PC-9 (cell line): Measurements from ENCODE around the gene TTLL7. TPM values are rescaled to one million over a fixed set of nuclear protein-coding genes. Genes with fewer than 3 reads are reported as not detected.

Experiments
- BruUV-seq: library from RNA; stranded (reverse); fragments of 400-500 nt; replicated peaks from 2 replicates; lab custom pipeline; 2021; lab: Mats Ljungman, UMichigan
- CTCF ChIA-PET: fragments of 300-600 bp; sonication (Branson Sonifier 250); formaldehyde crosslinking; loops from one replicate; lab custom pipeline; 2022; ENCODE audit warnings: antibody characterized with exemption; lab: Charles Lee
- POLR2A ChIA-PET: fragments of 300-600 bp; sonication (Branson Sonifier 250); formaldehyde crosslinking; loops from one replicate; lab custom pipeline; 2022; ENCODE audit warnings: antibody characterized with exemption; ENCODE audit not compliant: unreplicated experiment; lab: Charles Lee
- DNase-seq, 2 experiments: peaks; one replicate each; pipeline versions ENCODE4 v3.0.0 to v3.0.0-alpha.2; 2015 to 2022; ENCODE audit warnings: mixed read lengths in 1 of 2
- H2AFZ ChIP-seq: fragments of 200-600 bp; sonication (generic); 2 replicates; pipeline ENCODE4 v1.8.1; 2017; ENCODE audit warnings: antibody characterized with exemption
- H3F3A ChIP-seq: fragments of 200-600 bp; sonication (generic); 2 replicates; pipeline ENCODE4 v1.8.1; 2017; ENCODE audit warnings: antibody characterized with exemption, mild to moderate bottlenecking, low read depth; ENCODE audit not compliant: insufficient read depth
- H3K27ac ChIP-seq: fragments of 200-600 bp; sonication (generic); 2 replicates; pipeline ENCODE4 v1.6.1; 2016; ENCODE audit warnings: mixed run types
- H3K27me3 ChIP-seq: fragments of 200-600 bp; sonication (generic); 2 replicates; pipeline ENCODE4 v1.6.1; 2016; ENCODE audit warnings: low read depth, mixed run types; ENCODE audit not compliant: insufficient read depth
- H3K36me3 ChIP-seq: fragments of 200-600 bp; sonication (generic); 2 replicates; pipeline ENCODE4 v1.6.1; 2016; ENCODE audit warnings: low read depth, mixed run types
- H3K4me1 ChIP-seq: fragments of 200-600 bp; sonication (generic); replicated peaks from 2 replicates; pipeline ENCODE4 v1.6.1; 2016; ENCODE audit warnings: mixed run types; ENCODE audit not compliant: insufficient read depth
- H3K4me2 ChIP-seq: fragments of 200-600 bp; sonication (generic); 2 replicates; pipeline ENCODE4 v1.6.1; 2017; ENCODE audit warnings: mixed run types
- H3K4me3 ChIP-seq: fragments of 200-600 bp; sonication (generic); 2 replicates; pipeline ENCODE4 v1.6.1; 2016; ENCODE audit warnings: mixed run types
- H3K79me2 ChIP-seq: fragments of 200-600 bp; sonication (generic); 2 replicates; pipeline ENCODE4 v1.6.1; 2017; ENCODE audit warnings: low read depth, mixed run types
- H3K9me2 ChIP-seq: fragments of 200-600 bp; sonication (generic); 2 replicates; pipeline ENCODE4 v1.8.1; 2017; ENCODE audit warnings: mild to moderate bottlenecking; ENCODE audit not compliant: insufficient read depth
- H3K9me3 ChIP-seq: fragments of 200-600 bp; sonication (generic); 2 replicates; pipeline ENCODE4 v1.8.1; 2016; ENCODE audit warnings: low read depth; ENCODE audit not compliant: insufficient read depth
- H4K20me1 ChIP-seq: fragments of 200-600 bp; sonication (generic); 2 replicates; pipeline ENCODE4 v1.8.1; 2017; ENCODE audit not compliant: insufficient read depth
- EZH2 ChIP-seq: fragments of 200-600 bp; sonication (generic); IDR thresholded peaks from 2 replicates; pipeline ENCODE4 v1.8.0; 2017; ENCODE audit warnings: antibody characterized with exemption, low read depth
- intact Hi-C: fragments of 100-400 bp; cut with micrococcal nuclease; formaldehyde crosslinking; loops from one replicate; pipeline ENCODE4 v1.10.0; 2022; ENCODE audit not compliant: unreplicated experiment
- total RNA-seq: library from RNA; stranded (reverse); gene quantifications from 2 replicates; pipeline ENCODE4 v1.2.3, GENCODE V29; 2021
- TF ChIP-seq, protein P1 (sequence below): fragments of 200-600 bp; sonication (generic); conservative IDR thresholded peaks from 2 replicates; pipeline ENCODE4 v1.6.1; 2017; ENCODE audit warnings: mixed run types, antibody characterized with exemption, mild to moderate bottlenecking, moderate library complexity

The TTLL7 gene
- total RNA-seq, 1 experiment from 2014 or later = 4.1 TPM

DNA sequence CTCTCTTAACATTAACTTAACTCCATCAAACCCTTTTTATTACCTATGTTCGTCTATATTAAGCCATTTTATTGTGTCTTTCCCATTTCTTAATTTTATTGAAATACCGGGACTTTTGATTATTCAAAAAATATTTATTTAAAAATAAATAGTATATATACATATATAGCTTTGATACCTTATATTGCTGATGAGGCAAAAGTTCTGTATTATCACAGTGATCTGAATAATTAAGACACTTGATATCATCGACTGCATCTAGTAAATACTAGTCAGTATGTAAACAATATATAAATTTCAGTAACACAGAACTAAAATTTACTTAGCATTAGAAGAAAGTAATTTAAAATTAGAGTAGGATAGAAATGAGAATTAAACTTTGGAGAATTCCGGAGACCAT lies 22.0 kb downstream of the TTLL7 start:
- Histone ChIP-seq H3K27me3 (no peaks in the 10 kb centered on the region), H3K79me2 (no peaks in the 10 kb centered on the region), H3K9me3 (peaks cover 3% of the 10 kb centered on the region; the same call in 1 of the 2 replicates), H2AFZ (no peak overlapping the region), H3K27ac (no peak overlapping the region), H4K20me1 (no peaks in the 10 kb centered on the region), H3F3A (no peaks in the 10 kb centered on the region; the same call in 1 of the 2 replicates), H3K4me1 (no peaks in the 10 kb centered on the region), H3K4me3 (no peak overlapping the region), H3K36me3 (no peaks in the 10 kb centered on the region), H3K4me2 (no peak overlapping the region), H3K9me2 (no peaks in the 10 kb centered on the region)
- CTCF ChIA-PET = no interaction called here
- no peak for DNase-seq
- BruUV-seq = no TSS peak
- TF ChIP-seq EZH2 = no peak
- TF ChIP-seq, protein P1, sequence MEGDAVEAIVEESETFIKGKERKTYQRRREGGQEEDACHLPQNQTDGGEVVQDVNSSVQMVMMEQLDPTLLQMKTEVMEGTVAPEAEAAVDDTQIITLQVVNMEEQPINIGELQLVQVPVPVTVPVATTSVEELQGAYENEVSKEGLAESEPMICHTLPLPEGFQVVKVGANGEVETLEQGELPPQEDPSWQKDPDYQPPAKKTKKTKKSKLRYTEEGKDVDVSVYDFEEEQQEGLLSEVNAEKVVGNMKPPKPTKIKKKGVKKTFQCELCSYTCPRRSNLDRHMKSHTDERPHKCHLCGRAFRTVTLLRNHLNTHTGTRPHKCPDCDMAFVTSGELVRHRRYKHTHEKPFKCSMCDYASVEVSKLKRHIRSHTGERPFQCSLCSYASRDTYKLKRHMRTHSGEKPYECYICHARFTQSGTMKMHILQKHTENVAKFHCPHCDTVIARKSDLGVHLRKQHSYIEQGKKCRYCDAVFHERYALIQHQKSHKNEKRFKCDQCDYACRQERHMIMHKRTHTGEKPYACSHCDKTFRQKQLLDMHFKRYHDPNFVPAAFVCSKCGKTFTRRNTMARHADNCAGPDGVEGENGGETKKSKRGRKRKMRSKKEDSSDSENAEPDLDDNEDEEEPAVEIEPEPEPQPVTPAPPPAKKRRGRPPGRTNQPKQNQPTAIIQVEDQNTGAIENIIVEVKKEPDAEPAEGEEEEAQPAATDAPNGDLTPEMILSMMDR = no peak
- POLR2A ChIA-PET = no interaction called here
- intact Hi-C loops = no loop called here

DNA sequence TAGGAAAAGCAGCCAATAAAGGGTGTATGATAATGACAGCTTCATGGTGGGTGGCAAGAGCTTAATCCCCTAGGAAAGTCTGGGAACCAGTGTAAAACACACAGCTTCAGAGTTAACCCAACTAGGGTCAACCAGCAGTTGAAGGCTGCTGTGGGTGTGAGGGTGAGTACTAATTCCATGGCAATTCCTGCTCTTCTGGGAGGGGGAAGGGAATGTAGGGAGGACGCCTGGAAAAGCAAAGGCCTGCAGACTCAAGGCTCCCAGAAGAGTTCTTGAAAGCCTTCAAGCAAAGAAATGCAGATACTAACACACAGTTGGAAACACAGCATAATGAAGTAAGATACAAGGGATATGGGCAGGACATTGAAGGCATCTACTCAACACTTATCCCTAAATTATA lies 28.1 kb downstream of the TTLL7 start:
- H3K27ac ChIP-seq = no peak overlapping the region
- no peak for TF ChIP-seq EZH2
- TF ChIP-seq, protein P1 = no peak
- ChIA-PET POLR2A (no interaction called here), CTCF (no interaction called here)
- no peaks in the 10 kb centered on the region for H3K36me3 ChIP-seq
- H3F3A ChIP-seq = no peaks in the 10 kb centered on the region
- BruUV-seq = no TSS peak
- no peaks in the 10 kb centered on the region for H3K4me1 ChIP-seq
- H4K20me1 ChIP-seq = no peaks in the 10 kb centered on the region
- H3K79me2 ChIP-seq = no peaks in the 10 kb centered on the region
- no peak for DNase-seq
- H3K4me2 ChIP-seq = no peak overlapping the region
- intact Hi-C loops = no loop called here
- no peaks in the 10 kb centered on the region; the same call in 1 of the 2 replicates for H3K9me2 ChIP-seq
- H2AFZ ChIP-seq = no peak overlapping the region
- H3K4me3 ChIP-seq = no peak overlapping the region
- H3K27me3 ChIP-seq = no peaks in the 10 kb centered on the region
- no peaks in the 10 kb centered on the region for H3K9me3 ChIP-seq

DNA sequence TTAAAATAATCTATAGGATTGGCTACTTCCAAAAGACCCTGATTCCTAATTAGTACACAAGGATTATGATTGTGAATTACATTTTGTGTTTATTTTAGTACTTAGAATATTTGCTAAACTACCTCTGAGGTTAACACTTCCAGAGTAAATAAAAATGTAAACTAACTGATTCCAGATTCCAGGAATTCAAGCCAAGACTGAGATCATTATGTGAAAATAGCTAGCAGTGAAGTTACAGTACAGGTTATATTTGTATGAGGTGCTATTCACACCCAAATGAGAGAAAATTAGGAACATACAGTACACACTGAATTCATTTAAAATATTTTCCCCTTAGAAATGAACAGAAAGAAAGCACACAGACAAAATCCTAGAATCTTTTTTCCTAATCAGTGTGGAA lies 28.8 kb downstream of the TTLL7 start:
- no peaks in the 10 kb centered on the region for H3K4me1 ChIP-seq
- TF ChIP-seq, protein P1 = no peak
- no peak for TF ChIP-seq EZH2
- no TSS peak for BruUV-seq
- H3K4me3 ChIP-seq = no peak overlapping the region
- DNase-seq = no peak
- H3K79me2 ChIP-seq = no peaks in the 10 kb centered on the region
- H3K9me2 ChIP-seq = no peaks in the 10 kb centered on the region; the same call in 1 of the 2 replicates
- no peaks in the 10 kb centered on the region for H4K20me1 ChIP-seq
- no peak overlapping the region for H3K4me2 ChIP-seq
- ChIA-PET POLR2A (no interaction called here), CTCF (no interaction called here)
- no peaks in the 10 kb centered on the region for H3F3A ChIP-seq
- H3K27me3 ChIP-seq = no peaks in the 10 kb centered on the region
- H2AFZ ChIP-seq = no peak overlapping the region
- H3K36me3 ChIP-seq = no peaks in the 10 kb centered on the region
- H3K9me3 ChIP-seq = no peaks in the 10 kb centered on the region
- H3K27ac ChIP-seq = no peak overlapping the region
- intact Hi-C loops = no loop called here
